ENCODE measurements around the gene ARF3. TPM values are rescaled to one million over a fixed set of nuclear protein-coding genes. Genes with fewer than 3 reads are reported as not detected.

The ARF3 gene
- total and polyA plus RNA-seq, 2 donors (not counting 1 experiment from before 2014, with no cell fraction given) = 31.7 to 77.5 TPM

DNA sequence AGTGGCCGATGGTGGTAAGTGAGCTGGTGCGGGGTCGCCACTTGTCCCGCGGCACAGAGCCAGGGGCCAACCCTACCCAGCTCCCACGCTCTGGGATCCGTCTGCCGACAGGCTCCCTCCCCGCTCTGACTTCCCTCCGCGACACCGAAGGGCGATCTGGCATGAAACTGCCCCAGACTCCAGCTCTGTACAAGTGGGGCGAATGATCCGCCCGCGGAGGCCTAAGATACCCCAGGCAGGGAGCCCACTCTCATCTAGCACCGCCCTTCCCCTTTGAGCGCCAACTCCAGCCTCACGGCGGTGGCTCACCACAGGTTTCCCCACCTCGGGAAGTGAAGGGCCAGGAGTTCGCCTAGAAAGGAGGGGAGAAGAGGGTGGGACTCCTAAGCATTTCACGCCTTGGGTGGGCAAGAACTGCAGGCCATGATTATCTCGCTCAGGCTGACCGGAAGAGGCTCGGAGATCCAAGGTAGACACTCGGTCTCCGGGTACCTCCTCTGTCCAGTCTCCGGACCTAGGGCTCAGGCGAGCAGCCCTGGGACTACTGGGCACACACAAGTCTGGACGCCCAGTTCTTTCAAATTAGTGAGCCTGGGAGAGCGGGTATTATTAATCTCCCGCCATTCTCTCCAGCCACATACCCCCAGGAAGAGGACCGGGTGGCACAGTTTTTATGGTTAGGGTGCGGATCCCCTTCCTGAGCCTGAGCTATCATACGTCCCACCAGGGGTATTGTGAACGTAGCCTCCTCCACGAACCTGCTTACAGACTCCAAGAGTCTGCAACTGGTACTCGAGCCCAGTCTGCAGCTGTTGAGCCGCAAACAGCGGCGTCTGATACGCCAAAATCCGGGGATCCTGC is 21.7 kb upstream of the ARF3 start:
- H3K4me1 ChIP-seq (ENCODE audit: control insufficient read depth in 2 of 2, insufficient read depth in 2 of 2, low read length in 2 of 2) = peaks cover 44 to 50% of the 10 kb centered on the region in 2 donors
- peaks cover under 1% of the 10 kb centered on the region for H4K20me1 ChIP-seq (ENCODE audit: control insufficient read depth, insufficient read depth, low read length, poor library complexity, severe bottlenecking)
- H3K4me3 ChIP-seq (ENCODE audit: control extremely low read depth in 1 of 5, extremely low read depth in 1 of 5, insufficient read depth in 1 of 5, low read depth in 2 of 5, low read length in 4 of 5) = peak overlapping the region; percentile 52 to 86 (median 63)
- 2% methylated on average over 35 of the region's 45 CpGs for WGBS (ENCODE audit: insufficient coverage)
- Mint-ChIP-seq H3K27ac (peak overlapping the region; percentile 82), H3K4me3 (peak overlapping the region; percentile 93), H3K27me3 (peaks cover 63% of the 10 kb centered on the region), H3K4me1 (peaks cover 54% of the 10 kb centered on the region), H3K9me3 (ENCODE audit: insufficient read depth) (no peaks in the 10 kb centered on the region)
- intact Hi-C loops (cut with micrococcal nuclease) = loop anchor here (1.0 to 2.0 kb wide), 4 partner anchors 9 to 151 kb away; partner anchors contain the start of gene DDX23
- no peak for ATAC-seq (ENCODE audit: low read depth)
- ChIA-PET CTCF (interaction anchor here (0.5 to 9.0 kb wide), 20 partner anchors 9 to 187 kb away, joined by 3 to 71 read pairs (median 8); partner anchors contain the start of genes ARF3, DDX23, FKBP11 and RND1), POLR2A (interaction anchor here (0.6 to 2.8 kb wide), 5 partner anchors 9 to 178 kb away, joined by 4 to 12 read pairs (median 7); partner anchors contain the start of gene DDX23)
- TF ChIP-seq EZH2 (IDR thresholded peaks at IDR 0.05; ENCODE audit: borderline replicate concordance, insufficient read depth, low read depth, low read length, poor library complexity, severe bottlenecking) = no peak
- TF ChIP-seq, protein P1, sequence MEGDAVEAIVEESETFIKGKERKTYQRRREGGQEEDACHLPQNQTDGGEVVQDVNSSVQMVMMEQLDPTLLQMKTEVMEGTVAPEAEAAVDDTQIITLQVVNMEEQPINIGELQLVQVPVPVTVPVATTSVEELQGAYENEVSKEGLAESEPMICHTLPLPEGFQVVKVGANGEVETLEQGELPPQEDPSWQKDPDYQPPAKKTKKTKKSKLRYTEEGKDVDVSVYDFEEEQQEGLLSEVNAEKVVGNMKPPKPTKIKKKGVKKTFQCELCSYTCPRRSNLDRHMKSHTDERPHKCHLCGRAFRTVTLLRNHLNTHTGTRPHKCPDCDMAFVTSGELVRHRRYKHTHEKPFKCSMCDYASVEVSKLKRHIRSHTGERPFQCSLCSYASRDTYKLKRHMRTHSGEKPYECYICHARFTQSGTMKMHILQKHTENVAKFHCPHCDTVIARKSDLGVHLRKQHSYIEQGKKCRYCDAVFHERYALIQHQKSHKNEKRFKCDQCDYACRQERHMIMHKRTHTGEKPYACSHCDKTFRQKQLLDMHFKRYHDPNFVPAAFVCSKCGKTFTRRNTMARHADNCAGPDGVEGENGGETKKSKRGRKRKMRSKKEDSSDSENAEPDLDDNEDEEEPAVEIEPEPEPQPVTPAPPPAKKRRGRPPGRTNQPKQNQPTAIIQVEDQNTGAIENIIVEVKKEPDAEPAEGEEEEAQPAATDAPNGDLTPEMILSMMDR (IDR thresholded peaks at IDR 0.05) = no peak
- peak overlapping the region; percentile 99 for H3K4me2 ChIP-seq (replicated peaks; ENCODE audit: low read depth, low read length, poor library complexity, severe bottlenecking)
- peak overlapping the region; percentile 76 for H3K9ac ChIP-seq (ENCODE audit: low read length)
- peaks cover 0 to 25% (median 0%) of the 10 kb centered on the region in 3 donors for H3K9me3 ChIP-seq (ENCODE audit: control extremely low read depth in 1 of 3, control insufficient read depth in 2 of 3, insufficient read depth in 1 of 3, low read length in 2 of 3)
- H3K27ac ChIP-seq (ENCODE audit: low read length in 2 of 2) = no peak overlapping the region
- H3K79me2 ChIP-seq (ENCODE audit: control insufficient read depth, insufficient read depth, low read length) = no peaks in the 10 kb centered on the region
- peak overlapping the region; percentile 86 for H2AFZ ChIP-seq (ENCODE audit: insufficient read depth, low read depth, low read length, poor library complexity, severe bottlenecking)
- DNase-seq = peak; percentile 62
- H3K27me3 ChIP-seq (replicated peaks in 1 of 4; ENCODE audit: control extremely low read depth in 1 of 4, control insufficient read depth in 3 of 4, insufficient read depth in 4 of 4, low read length in 3 of 4) = peaks cover 2 to 76% (median 41%) of the 10 kb centered on the region in 4 experiments
- no peaks in the 10 kb centered on the region for H3K36me3 ChIP-seq (replicated peaks in 1 of 2; ENCODE audit: control extremely low read depth in 1 of 2, control insufficient read depth in 1 of 2, extremely low read depth in 1 of 2, insufficient read depth in 2 of 2, low read length in 1 of 2)
